K562 (cell line): ENCODE measurements around the gene LPIN3. TPM values are rescaled to one million over a fixed set of nuclear protein-coding genes. Genes with fewer than 3 reads are reported as not detected.
A peak's percentile ranks its signal among the peaks of the same experiment; 100 is the strongest.

Source experiments
- CHAMP1 ChIP-seq: fragments of 450-650 bp; IDR thresholded peaks from 2 replicates; pipeline ENCODE4 v1.6.1; 2016; ENCODE audit warnings: mild to moderate bottlenecking
- DEAF1 ChIP-seq: fragments of 450-650 bp; formaldehyde crosslinking; IDR thresholded peaks from 2 replicates; pipeline ENCODE4 v1.4.0; 2020; ENCODE audit warnings: mild to moderate bottlenecking, moderate library complexity
- DPF2 ChIP-seq: fragments of 450-650 bp; IDR thresholded peaks from 2 replicates; pipeline ENCODE4 v1.6.1; 2016
- HLTF ChIP-seq: fragments of 450-650 bp; IDR thresholded peaks from 2 replicates; pipeline ENCODE4 v1.6.1; 2016
- HSF4 ChIP-seq: fragments of 250-450 bp; sonication (Bioruptor Pico); IDR thresholded peaks from 2 replicates; pipeline ENCODE4 v2.1.2; 2022; ENCODE audit warnings: mild to moderate bottlenecking, moderate library complexity, borderline replicate concordance
- PCBP2 ChIP-seq: fragments of 200-400 bp; formaldehyde crosslinking; IDR thresholded peaks from 2 replicates; pipeline ENCODE4 v1.6.1; 2018; ENCODE audit warnings: low read length, low read depth, mild to moderate bottlenecking, moderate library complexity; ENCODE audit not compliant: poor library complexity, severe bottlenecking
- RAD21 ChIP-seq, 2 experiments: fragments of 250-450 bp in 1 of 2; fragments of 450-650 bp in 1 of 2; sonication (Bioruptor Pico) in 1 of 2; formaldehyde crosslinking in 1 of 2; IDR thresholded peaks in 1 of 2; conservative IDR thresholded peaks in 1 of 2; 2 replicates each; pipeline versions ENCODE4 v1.4.0 to v1.8.0; 2020 to 2022; ENCODE audit warnings: mild to moderate bottlenecking in 2 of 2, moderate library complexity in 1 of 2
- STAG1 ChIP-seq: sonication (generic); formaldehyde crosslinking; IDR thresholded peaks from 2 replicates; pipeline ENCODE4 v1.5.0; 2020; ENCODE audit warnings: missing genetic modification reagents, borderline replicate concordance
- TCF7 ChIP-seq: sonication (generic); IDR thresholded peaks from 2 replicates; pipeline ENCODE4 v1.6.1; 2016; ENCODE audit warnings: antibody characterized with exemption, borderline replicate concordance
- VEZF1 ChIP-seq: fragments of 200-800 bp; sonication (Bioruptor generic); IDR thresholded peaks from 2 replicates; pipeline ENCODE4 v1.6.1; 2017; ENCODE audit warnings: missing genetic modification characterization, missing compliant biosample characterization
- ZBTB2 ChIP-seq: fragments of 450-650 bp; IDR thresholded peaks from 2 replicates; pipeline ENCODE4 v1.6.1; 2016; ENCODE audit warnings: antibody characterized with exemption
- ZC3H11A ChIP-seq: IDR thresholded peaks from 2 replicates; pipeline ENCODE4 v1.6.1; 2012; ENCODE audit warnings: low read depth, low read length, improper control_type of control experiment
- ZNF589 ChIP-seq: fragments of 200-800 bp; sonication (Bioruptor generic); IDR thresholded peaks from 2 replicates; pipeline ENCODE4 v1.6.1; 2016; ENCODE audit warnings: low read depth, missing genetic modification characterization, missing compliant biosample characterization
- polyA plus RNA-seq, 8 experiments: library from polyadenylated mRNA; depleted of rRNA in 4 of 8; stranded (reverse) in 5 of 8; unstranded in 3 of 8; fragments of >200 nt; fragmentation: Nextera tagmentation in 2 of 8; fragmentation: Illumina TruSeq in 1 of 8; extraction: Ambion mirVana in 2 of 8; extraction: Trizol in 1 of 8; gene quantifications; 2 replicates each; pipeline versions ENCODE4 v1.2.1 to v1.2.3, GENCODE V29; 2011 to 2014; ENCODE audit warnings: inconsistent platforms in 1 of 8, missing spikeins in 1 of 8
- total RNA-seq, 7 experiments: library from RNA; depleted of rRNA in 6 of 7; stranded (reverse); fragments of >200 nt in 6 of 7; fragmentation: Illumina TruSeq in 2 of 7; extraction: Trizol in 2 of 7; gene quantifications; 2 replicates each; pipeline versions ENCODE4 v1.2.1 to v1.2.3, GENCODE V29; 2011 to 2021; ENCODE audit warnings: low replicate concordance in 1 of 7
- TF ChIP-seq, protein P1 (sequence below): fragments of 250-450 bp; sonication (Bioruptor Pico); IDR thresholded peaks from 2 replicates; pipeline ENCODE4 v1.5.1; 2021; ENCODE audit warnings: mild to moderate bottlenecking
- TF ChIP-seq, protein P2 (sequence below): fragments of 450-650 bp; IDR thresholded peaks from 2 replicates; pipeline ENCODE4 v1.6.1; 2017; ENCODE audit warnings: mild to moderate bottlenecking, moderate library complexity
- TF ChIP-seq, protein P3 (sequence below): fragments of 250-450 bp; sonication (Bioruptor Pico); IDR thresholded peaks from 2 replicates; pipeline ENCODE4 v1.4.0; 2020; ENCODE audit warnings: mild to moderate bottlenecking

The LPIN3 gene
- total and polyA plus RNA-seq, 9 of the 15 experiments (the other 6 are each of a cell fraction or from before 2014, with no cell fraction given), result 2.2 to 10.4 (median 5.9) TPM

- TF ChIP-seq VEZF1 (CRISPR knock-in tag) (0 out of 2 replicates have a peak, but pooled peaks have one; percentile 30), CHAMP1 (peak; percentile 33; the same call in 1 of the 2 replicates), STAG1 (CRISPR knock-in tag) (peak; percentile 99), ZC3H11A (0 out of 2 replicates have a peak, but pooled peaks have one; percentile 44), RAD21 (CRISPR knock-in tag; conservative IDR thresholded peaks at IDR 0.05 in 1 of 2, IDR thresholded peaks at IDR 0.05 in 1 of 2) (peak; percentile 97 to 98), TCF7 (0 out of 2 replicates have a peak, but pooled peaks have one; percentile 48), HLTF (0 out of 2 replicates have a peak, but pooled peaks have one; percentile 36), HSF4 (CRISPR knock-in tag) (no peak), DPF2 (peak; percentile 42; the same call in 1 of the 2 replicates), ZBTB2 (no peak), PCBP2 (no peak), DEAF1 (CRISPR knock-in tag) (peak; percentile 92), ZNF589 (CRISPR knock-in tag) (no peak)
- TF ChIP-seq, protein P1, sequence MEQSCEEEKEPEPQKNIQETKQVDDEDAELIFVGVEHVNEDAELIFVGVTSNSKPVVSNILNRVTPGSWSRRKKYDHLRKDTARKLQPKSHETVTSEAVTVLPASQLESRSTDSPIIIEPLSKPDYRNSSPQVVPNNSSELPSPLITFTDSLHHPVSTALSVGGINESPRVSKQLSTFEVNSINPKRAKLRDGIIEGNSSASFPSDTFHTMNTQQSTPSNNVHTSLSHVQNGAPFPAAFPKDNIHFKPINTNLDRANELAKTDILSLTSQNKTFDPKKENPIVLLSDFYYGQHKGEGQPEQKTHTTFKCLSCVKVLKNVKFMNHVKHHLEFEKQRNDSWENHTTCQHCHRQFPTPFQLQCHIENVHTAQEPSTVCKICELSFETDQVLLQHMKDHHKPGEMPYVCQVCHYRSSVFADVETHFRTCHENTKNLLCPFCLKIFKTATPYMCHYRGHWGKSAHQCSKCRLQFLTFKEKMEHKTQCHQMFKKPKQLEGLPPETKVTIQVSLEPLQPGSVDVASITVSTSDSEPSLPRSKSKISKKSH (CRISPR knock-in tag), result no peak
- TF ChIP-seq, protein P2, sequence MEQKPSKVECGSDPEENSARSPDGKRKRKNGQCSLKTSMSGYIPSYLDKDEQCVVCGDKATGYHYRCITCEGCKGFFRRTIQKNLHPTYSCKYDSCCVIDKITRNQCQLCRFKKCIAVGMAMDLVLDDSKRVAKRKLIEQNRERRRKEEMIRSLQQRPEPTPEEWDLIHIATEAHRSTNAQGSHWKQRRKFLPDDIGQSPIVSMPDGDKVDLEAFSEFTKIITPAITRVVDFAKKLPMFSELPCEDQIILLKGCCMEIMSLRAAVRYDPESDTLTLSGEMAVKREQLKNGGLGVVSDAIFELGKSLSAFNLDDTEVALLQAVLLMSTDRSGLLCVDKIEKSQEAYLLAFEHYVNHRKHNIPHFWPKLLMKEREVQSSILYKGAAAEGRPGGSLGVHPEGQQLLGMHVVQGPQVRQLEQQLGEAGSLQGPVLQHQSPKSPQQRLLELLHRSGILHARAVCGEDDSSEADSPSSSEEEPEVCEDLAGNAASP, result no peak
- TF ChIP-seq, protein P3, sequence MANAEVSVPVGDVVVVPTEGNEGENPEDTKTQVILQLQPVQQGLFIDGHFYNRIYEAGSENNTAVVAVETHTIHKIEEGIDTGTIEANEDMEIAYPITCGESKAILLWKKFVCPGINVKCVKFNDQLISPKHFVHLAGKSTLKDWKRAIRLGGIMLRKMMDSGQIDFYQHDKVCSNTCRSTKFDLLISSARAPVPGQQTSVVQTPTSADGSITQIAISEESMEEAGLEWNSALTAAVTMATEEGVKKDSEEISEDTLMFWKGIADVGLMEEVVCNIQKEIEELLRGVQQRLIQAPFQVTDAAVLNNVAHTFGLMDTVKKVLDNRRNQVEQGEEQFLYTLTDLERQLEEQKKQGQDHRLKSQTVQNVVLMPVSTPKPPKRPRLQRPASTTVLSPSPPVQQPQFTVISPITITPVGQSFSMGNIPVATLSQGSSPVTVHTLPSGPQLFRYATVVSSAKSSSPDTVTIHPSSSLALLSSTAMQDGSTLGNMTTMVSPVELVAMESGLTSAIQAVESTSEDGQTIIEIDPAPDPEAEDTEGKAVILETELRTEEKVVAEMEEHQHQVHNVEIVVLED (CRISPR knock-in tag), result no peak
Observed at GRCh38 chr20:41339957-41340326, 679 bp upstream of the LPIN3 start (continued).
